ENCODE results near the gene CCHCR1. TPM values are rescaled to one million over a fixed set of nuclear protein-coding genes. Genes with fewer than 3 reads are reported as not detected.

Gene CCHCR1
- total and polyA plus RNA-seq, 9 donors, result 11.2 to 31.5 (median 23.6) TPM

DNA sequence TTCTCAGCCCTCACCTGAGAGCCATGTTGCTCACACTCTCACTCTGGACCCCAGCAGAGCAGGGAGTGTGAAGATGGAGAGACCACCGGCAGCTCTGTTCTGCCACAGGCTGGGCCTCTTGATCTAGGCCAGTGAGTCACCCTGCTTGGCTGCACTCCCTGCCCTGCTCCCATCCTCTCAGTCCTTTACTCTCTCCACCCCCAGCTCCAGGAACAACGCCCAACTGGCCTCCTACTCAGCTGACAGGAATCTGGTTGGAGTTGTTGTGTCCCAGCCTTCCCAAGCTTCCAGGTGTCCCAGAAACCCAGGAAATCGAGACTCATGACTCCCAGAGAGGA, 43.1 kb downstream of the CCHCR1 start, which contains the start of gene PSORS1C1:
PSORS1C1 (plus strand) TSS at position 260 of the 338 bp plus-strand sequence. CDS start 14,833 bp downstream, outside the sequence.
- Histone ChIP-seq H3K4me3 (peak within 1 kb of the TSS; percentile 24), H3K27me3 (no peaks in the 10 kb centered on the region), H3K4me1 (ENCODE audit: insufficient read depth) (peaks cover 5% of the 10 kb centered on the region), H3K36me3 (no peaks in the 10 kb centered on the region), H3K9me3 (no peaks in the 10 kb centered on the region), H3K27ac (peak within 1 kb of the TSS in 1 of 2 donors; percentile 0)
- intact Hi-C loops (cut with DNase I), result no loop called here
- TF ChIP-seq EP300 (IDR thresholded peaks at IDR 0.05) (no peak), POLR2A (IDR thresholded peaks at IDR 0.05) (no peak), CTCF (IDR thresholded peaks at IDR 0.05) (no peak)
- peak; percentile 70 to 88 (median 86) for DNase-seq
- 2 to 11% (median 6%) methylated on average over 3 of the region's 3 CpGs for WGBS, 3 donors

- DNase-seq, result no peak
- Histone ChIP-seq H3K27ac (peak overlapping the region in 1 of 2 donors; percentile 0), H3K4me1 (ENCODE audit: insufficient read depth) (peaks cover 5% of the 10 kb centered on the region), H3K4me3 (no peak overlapping the region), H3K36me3 (no peaks in the 10 kb centered on the region), H3K9me3 (no peaks in the 10 kb centered on the region), H3K27me3 (no peaks in the 10 kb centered on the region)
- 51 to 80% (median 80%) methylated on average over 7 of the region's 7 CpGs for WGBS, 3 donors
- TF ChIP-seq EP300 (IDR thresholded peaks at IDR 0.05) (no peak), POLR2A (IDR thresholded peaks at IDR 0.05) (no peak), CTCF (IDR thresholded peaks at IDR 0.05) (no peak)
- intact Hi-C loops (cut with DNase I), result no loop called here
Measured at GRCh38 chr6:31113861-31114540, 43.6 kb downstream of the CCHCR1 start.

DNA sequence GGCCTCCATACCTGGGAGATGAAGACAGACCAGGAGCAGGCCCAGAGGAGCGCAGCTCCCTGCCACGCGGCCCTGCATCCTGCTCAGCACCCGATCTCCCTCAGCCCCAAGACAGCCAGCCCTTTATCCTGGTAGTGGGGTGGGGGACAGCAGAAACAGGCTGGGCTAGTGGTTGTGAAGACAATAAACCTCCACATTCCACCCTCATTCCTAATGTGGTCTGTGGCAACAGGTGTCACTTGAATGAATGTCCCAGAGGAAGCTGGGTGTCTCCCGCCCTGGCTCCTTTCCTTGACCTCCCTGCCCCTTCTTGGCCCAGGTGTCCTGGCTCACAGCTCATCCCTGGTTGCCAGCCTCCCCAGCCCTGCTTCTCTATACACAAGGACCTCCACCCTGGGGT, 45.1 kb downstream of the CCHCR1 start, which contains the start of gene C6orf15:
C6orf15 (minus strand) TSS at position 98 of the 400 bp plus-strand sequence; CDS start at position 78, 20 bp downstream.
- H3K4me1 ChIP-seq (ENCODE audit: insufficient read depth), result peaks cover 5% of the 10 kb centered on the region
- no peaks in the 10 kb centered on the region for H3K27me3 ChIP-seq
- no peak for TF ChIP-seq POLR2A (IDR thresholded peaks at IDR 0.05)
- no peak for TF ChIP-seq EP300 (IDR thresholded peaks at IDR 0.05)
- no peak for TF ChIP-seq CTCF (IDR thresholded peaks at IDR 0.05)
- 84 to 96% (median 88%) methylated on average over 5 of the region's 5 CpGs for WGBS, 3 donors
- H3K27ac ChIP-seq, result no peak within 1 kb of the TSS
- H3K4me3 ChIP-seq, result no peak within 1 kb of the TSS
- no peak for DNase-seq
- intact Hi-C loops (cut with DNase I), result no loop called here
- H3K36me3 ChIP-seq, result no peaks in the 10 kb centered on the region
- H3K9me3 ChIP-seq, result no peaks in the 10 kb centered on the region

GRCh38 chr6:31111712-31112111, 45.9 kb downstream of the CCHCR1 start:
- Histone ChIP-seq H3K36me3 (no peaks in the 10 kb centered on the region), H3K4me1 (ENCODE audit: insufficient read depth) (peaks cover 5% of the 10 kb centered on the region), H3K27me3 (no peaks in the 10 kb centered on the region), H3K4me3 (no peak overlapping the region), H3K27ac (no peak overlapping the region), H3K9me3 (no peaks in the 10 kb centered on the region)
- DNase-seq, result no peak
- TF ChIP-seq EP300 (IDR thresholded peaks at IDR 0.05) (no peak), CTCF (IDR thresholded peaks at IDR 0.05) (no peak), POLR2A (IDR thresholded peaks at IDR 0.05) (no peak)
- intact Hi-C loops (cut with DNase I), result no loop called here
- WGBS, 3 donors, result 86 to 89% (median 87%) methylated on average over 13 of the region's 13 CpGs
